Measurements from ENCODE around the gene SIAH3.

- TF ChIP-seq CTCF (IDR thresholded peaks at IDR 0.05), result no peak
- no peak for TF ChIP-seq POLR2A (IDR thresholded peaks at IDR 0.05)
- no peak for TF ChIP-seq POLR2AphosphoS5 (IDR thresholded peaks at IDR 0.05)
Observed at GRCh38 chr13:45876781-45877180, 25.2 kb upstream of the SIAH3 start.
